A549 (cell line): ENCODE results near the gene NYNRIN. TPM values are rescaled to one million over a fixed set of nuclear protein-coding genes. Genes with fewer than 3 reads are reported as not detected.

ENCODE experiments used
- ATAC-seq, 2 experiments: fragments of 200-7000 bp in 1 of 2; fragments of >200 bp in 1 of 2; cut with Nextera tagmentation in 1 of 2; cut with Tn5 transposase in 1 of 2; 3 replicates each; pipeline versions ENCODE4 v1.8.0 to v1.9.1; 2018 to 2020; ENCODE audit warnings: mild to moderate bottlenecking in 1 of 2, moderate library complexity in 1 of 2
- CTCF ChIA-PET: fragments of 300-600 bp; sonication (Branson Sonifier 250); formaldehyde crosslinking; extraction: SDS; loops from one replicate; lab custom pipeline; 2021; ENCODE audit warnings: antibody characterized with exemption, inconsistent platforms; lab: Yijun Ruan, JAX
- POLR2A ChIA-PET: fragments of 350-600 bp; formaldehyde crosslinking; extraction: SDS; loops from one replicate; lab custom pipeline; 2021; ENCODE audit warnings: antibody characterized with exemption, inconsistent platforms; lab: Yijun Ruan, JAX
- DNase-seq, 2 experiments: peaks; one replicate each; pipeline versions ENCODE4 v3.0.0 to v3.0.0-alpha.2; 2011 to 2016; ENCODE audit warnings: low read depth in 1 of 2, low spot score in 1 of 2
- FAIRE-seq: peaks from 2 replicates; lab custom pipeline; 2011; peaks lifted over from hg19 to GRCh38; lab: Jason Lieb, UNC
- H3K27ac ChIP-seq, 2 experiments: fragments of >200 bp; sonication (Bioruptor Twin); formaldehyde crosslinking; 3 replicates each; pipeline ENCODE4 v1.5.1; 2016 to 2017
- H3K4me1 ChIP-seq: fragments of >200 bp; sonication (Bioruptor Twin); formaldehyde crosslinking; 3 replicates; pipeline ENCODE4 v1.6.1; 2016
- H3K4me2 ChIP-seq: fragments of >200 bp; sonication (Bioruptor Twin); formaldehyde crosslinking; 3 replicates; pipeline ENCODE4 v1.6.1; 2016
- H3K4me3 ChIP-seq: fragments of >200 bp; sonication (Bioruptor Twin); formaldehyde crosslinking; 3 replicates; pipeline ENCODE4 v1.5.1; 2016
- H3K9me3 ChIP-seq: fragments of >200 bp; sonication (Bioruptor Twin); formaldehyde crosslinking; 3 replicates; pipeline ENCODE4 v1.6.1; 2016
- CBX2 ChIP-seq: fragments of 200-600 bp; sonication (generic); IDR thresholded peaks from 2 replicates; pipeline ENCODE4 v1.6.1; 2016; ENCODE audit warnings: low read depth, mild to moderate bottlenecking, borderline replicate concordance
- CBX8 ChIP-seq: fragments of 200-600 bp; sonication (generic); IDR thresholded peaks from 2 replicates; pipeline ENCODE4 v1.6.1; 2016
- CHD4 ChIP-seq: fragments of 200-600 bp; sonication (generic); IDR thresholded peaks from 2 replicates; pipeline ENCODE4 v1.6.1; 2016; ENCODE audit warnings: antibody characterized with exemption, mild to moderate bottlenecking, borderline replicate concordance
- EHMT2 ChIP-seq: fragments of 200-600 bp; sonication (generic); IDR thresholded peaks from 2 replicates; pipeline ENCODE4 v1.6.1; 2016; ENCODE audit warnings: antibody characterized with exemption, low read depth, mild to moderate bottlenecking, moderate library complexity
- EP300 ChIP-seq, 2 experiments: fragments of >200 bp; sonication (Bioruptor Twin); formaldehyde crosslinking; IDR thresholded peaks; 2 replicates in 1 of 2; 3 replicates in 1 of 2; pipeline ENCODE4 v1.6.1; 2016 to 2017
- FOXS1 ChIP-seq: fragments of 250-450 bp; sonication (Bioruptor Pico); IDR thresholded peaks from 2 replicates; pipeline ENCODE4 v1.5.0; 2020; ENCODE audit warnings: mild to moderate bottlenecking, moderate library complexity
- HEYL ChIP-seq: fragments of 250-450 bp; sonication (Bioruptor Pico); IDR thresholded peaks from 2 replicates; pipeline ENCODE4 v1.8.0; 2021; ENCODE audit warnings: mild to moderate bottlenecking, moderate library complexity
- HOXB13 ChIP-seq: fragments of 250-450 bp; sonication (Bioruptor Pico); IDR thresholded peaks from 2 replicates; pipeline ENCODE4 v1.5.0; 2020; ENCODE audit warnings: low read depth, mild to moderate bottlenecking, moderate library complexity
- JUN ChIP-seq, 2 experiments: fragments of >200 bp; sonication (Bioruptor Twin); formaldehyde crosslinking; IDR thresholded peaks; 2 replicates in 1 of 2; 3 replicates in 1 of 2; pipeline ENCODE4 v1.6.1; 2016 to 2017
- JUNB ChIP-seq: fragments of >200 bp; sonication (Bioruptor Twin); formaldehyde crosslinking; IDR thresholded peaks from 2 replicates; pipeline ENCODE4 v1.6.1; 2016
- MAFK ChIP-seq: fragments of 450-650 bp; IDR thresholded peaks from 2 replicates; pipeline ENCODE4 v1.6.1; 2014; ENCODE audit not compliant: partially characterized antibody
- MAZ ChIP-seq: fragments of 150-350 bp; IDR thresholded peaks from 2 replicates; pipeline ENCODE4 v1.6.1; 2014; ENCODE audit warnings: antibody characterized with exemption, low read depth, low read length, borderline replicate concordance
- MYC ChIP-seq: IDR thresholded peaks from 2 replicates; pipeline ENCODE4 v1.6.1; 2012; ENCODE audit warnings: mild to moderate bottlenecking, inconsistent platforms, low read length, improper control_type of control experiment, borderline replicate concordance
- NR3C1 ChIP-seq: fragments of >200 bp; sonication (Bioruptor Twin); formaldehyde crosslinking; IDR thresholded peaks from 3 replicates; pipeline ENCODE4 v1.6.1; 2017
- PHF8 ChIP-seq: fragments of 200-600 bp; sonication (generic); IDR thresholded peaks from 2 replicates; pipeline ENCODE4 v1.6.1; 2016; ENCODE audit warnings: low read depth, mild to moderate bottlenecking, antibody characterized with exemption, moderate library complexity, borderline replicate concordance
- RAD21 ChIP-seq, 2 experiments: fragments of >200 bp in 1 of 2; sonication (Bioruptor Twin) in 1 of 2; formaldehyde crosslinking in 1 of 2; IDR thresholded peaks in 1 of 2; conservative IDR thresholded peaks in 1 of 2; 2 replicates in 1 of 2; 3 replicates in 1 of 2; pipeline ENCODE4 v1.6.1; 2012 to 2018; ENCODE audit warnings: inconsistent platforms in 1 of 2
- RFX5 ChIP-seq: fragments of 450-650 bp; IDR thresholded peaks from 2 replicates; pipeline ENCODE4 v1.7.1; 2014; ENCODE audit warnings: antibody characterized with exemption, mild to moderate bottlenecking, moderate library complexity
- SMC3 ChIP-seq: fragments of >200 bp; sonication (Bioruptor Twin); formaldehyde crosslinking; IDR thresholded peaks from 3 replicates; pipeline ENCODE4 v1.6.1; 2018; ENCODE audit warnings: inconsistent platforms
- ZC3H11A ChIP-seq: fragments of 450-650 bp; IDR thresholded peaks from 2 replicates; pipeline ENCODE4 v1.6.1; 2014; ENCODE audit warnings: antibody characterized with exemption, mild to moderate bottlenecking
- ZFP36 ChIP-seq: fragments of 450-650 bp; IDR thresholded peaks from 2 replicates; pipeline ENCODE4 v1.6.1; 2014; ENCODE audit warnings: borderline replicate concordance; ENCODE audit not compliant: partially characterized antibody
- ZSCAN20 ChIP-seq: fragments of 250-450 bp; sonication (Bioruptor Pico); IDR thresholded peaks from 2 replicates; pipeline ENCODE4 v1.8.0; 2022; ENCODE audit warnings: mild to moderate bottlenecking, moderate library complexity
- WGBS: methylation state at CpG from one replicate; pipeline ENCODE4 v1.1.6; 2017; ENCODE audit errors: missing lambda C conversion rate; 5-methylcytosine and 5-hydroxymethylcytosine counted together
- polyA plus RNA-seq, 4 experiments: library from polyadenylated mRNA; depleted of rRNA in 3 of 4; stranded (reverse); fragments of >200 nt; fragmentation: RNase III in 1 of 4; extraction: RNeasy Plus Mini Kit Qiagen cat#74134 plus additional on column Dnase treatment in 1 of 4; gene quantifications; 2 replicates in 3 of 4; 3 replicates in 1 of 4; pipeline ENCODE4 v1.2.3, GENCODE V29; 2011 to 2017
- TF ChIP-seq, protein P1 (sequence below): fragments of 200-600 bp; sonication (generic); IDR thresholded peaks from 2 replicates; pipeline ENCODE4 v1.6.1; 2016; ENCODE audit warnings: antibody characterized with exemption, mild to moderate bottlenecking, moderate library complexity
- TF ChIP-seq, protein P2 (sequence below): fragments of 250-450 bp; sonication (Bioruptor Pico); IDR thresholded peaks from 2 replicates; pipeline ENCODE4 v1.5.0; 2020; ENCODE audit warnings: low read depth, mild to moderate bottlenecking, moderate library complexity
- TF ChIP-seq, protein P3 (sequence below): fragments of 150-350 bp; IDR thresholded peaks from 2 replicates; pipeline ENCODE4 v1.6.1; 2014; ENCODE audit warnings: low read depth, mild to moderate bottlenecking, low read length
- TF ChIP-seq, protein P4 (sequence below): fragments of 450-650 bp; IDR thresholded peaks from 2 replicates; pipeline ENCODE4 v1.6.1; 2014; ENCODE audit warnings: antibody characterized with exemption

The NYNRIN gene
- polyA plus RNA-seq, 2 of the 4 experiments (the other 2 are of a cell fraction) = 0.19 to 0.44 TPM

DNA sequence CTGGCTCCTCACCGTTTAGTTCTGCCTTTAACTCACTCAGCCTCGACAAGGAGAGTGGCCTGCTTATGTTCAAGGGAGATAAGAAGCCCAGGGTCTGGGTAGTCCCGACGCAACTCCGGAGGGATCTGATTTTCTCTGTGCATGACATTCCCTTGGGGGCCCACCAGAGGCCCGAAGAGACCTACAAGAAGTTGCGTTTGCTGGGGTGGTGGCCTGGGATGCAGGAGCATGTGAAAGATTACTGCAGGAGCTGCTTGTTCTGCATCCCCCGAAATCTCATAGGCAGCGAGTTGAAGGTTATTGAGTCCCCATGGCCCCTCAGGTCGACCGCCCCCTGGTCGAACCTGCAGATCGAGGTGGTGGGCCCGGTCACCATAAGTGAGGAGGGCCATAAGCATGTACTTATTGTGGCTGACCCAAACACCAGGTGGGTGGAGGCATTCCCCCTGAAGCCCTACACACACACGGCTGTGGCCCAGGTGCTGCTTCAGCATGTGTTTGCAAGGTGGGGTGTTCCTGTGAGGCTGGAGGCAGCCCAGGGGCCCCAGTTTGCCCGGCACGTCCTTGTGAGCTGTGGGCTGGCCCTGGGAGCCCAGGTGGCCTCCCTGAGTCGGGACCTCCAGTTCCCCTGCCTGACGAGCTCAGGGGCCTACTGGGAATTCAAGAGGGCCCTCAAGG, 17.6 kb downstream of the NYNRIN start (continued):
- TF ChIP-seq, protein P1, sequence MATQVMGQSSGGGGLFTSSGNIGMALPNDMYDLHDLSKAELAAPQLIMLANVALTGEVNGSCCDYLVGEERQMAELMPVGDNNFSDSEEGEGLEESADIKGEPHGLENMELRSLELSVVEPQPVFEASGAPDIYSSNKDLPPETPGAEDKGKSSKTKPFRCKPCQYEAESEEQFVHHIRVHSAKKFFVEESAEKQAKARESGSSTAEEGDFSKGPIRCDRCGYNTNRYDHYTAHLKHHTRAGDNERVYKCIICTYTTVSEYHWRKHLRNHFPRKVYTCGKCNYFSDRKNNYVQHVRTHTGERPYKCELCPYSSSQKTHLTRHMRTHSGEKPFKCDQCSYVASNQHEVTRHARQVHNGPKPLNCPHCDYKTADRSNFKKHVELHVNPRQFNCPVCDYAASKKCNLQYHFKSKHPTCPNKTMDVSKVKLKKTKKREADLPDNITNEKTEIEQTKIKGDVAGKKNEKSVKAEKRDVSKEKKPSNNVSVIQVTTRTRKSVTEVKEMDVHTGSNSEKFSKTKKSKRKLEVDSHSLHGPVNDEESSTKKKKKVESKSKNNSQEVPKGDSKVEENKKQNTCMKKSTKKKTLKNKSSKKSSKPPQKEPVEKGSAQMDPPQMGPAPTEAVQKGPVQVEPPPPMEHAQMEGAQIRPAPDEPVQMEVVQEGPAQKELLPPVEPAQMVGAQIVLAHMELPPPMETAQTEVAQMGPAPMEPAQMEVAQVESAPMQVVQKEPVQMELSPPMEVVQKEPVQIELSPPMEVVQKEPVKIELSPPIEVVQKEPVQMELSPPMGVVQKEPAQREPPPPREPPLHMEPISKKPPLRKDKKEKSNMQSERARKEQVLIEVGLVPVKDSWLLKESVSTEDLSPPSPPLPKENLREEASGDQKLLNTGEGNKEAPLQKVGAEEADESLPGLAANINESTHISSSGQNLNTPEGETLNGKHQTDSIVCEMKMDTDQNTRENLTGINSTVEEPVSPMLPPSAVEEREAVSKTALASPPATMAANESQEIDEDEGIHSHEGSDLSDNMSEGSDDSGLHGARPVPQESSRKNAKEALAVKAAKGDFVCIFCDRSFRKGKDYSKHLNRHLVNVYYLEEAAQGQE = no peak
- TF ChIP-seq EP300 (IDR thresholded peaks at IDR 0.05) (no peak), NR3C1 (no peak), CBX8 (no peak), RAD21 (conservative IDR thresholded peaks at IDR 0.05 in 1 of 2, IDR thresholded peaks at IDR 0.05 in 1 of 2) (no peak), MYC (no peak), HOXB13 (no peak), PHF8 (no peak)
- TF ChIP-seq, all 56 proteins: peak for 0

DNA sequence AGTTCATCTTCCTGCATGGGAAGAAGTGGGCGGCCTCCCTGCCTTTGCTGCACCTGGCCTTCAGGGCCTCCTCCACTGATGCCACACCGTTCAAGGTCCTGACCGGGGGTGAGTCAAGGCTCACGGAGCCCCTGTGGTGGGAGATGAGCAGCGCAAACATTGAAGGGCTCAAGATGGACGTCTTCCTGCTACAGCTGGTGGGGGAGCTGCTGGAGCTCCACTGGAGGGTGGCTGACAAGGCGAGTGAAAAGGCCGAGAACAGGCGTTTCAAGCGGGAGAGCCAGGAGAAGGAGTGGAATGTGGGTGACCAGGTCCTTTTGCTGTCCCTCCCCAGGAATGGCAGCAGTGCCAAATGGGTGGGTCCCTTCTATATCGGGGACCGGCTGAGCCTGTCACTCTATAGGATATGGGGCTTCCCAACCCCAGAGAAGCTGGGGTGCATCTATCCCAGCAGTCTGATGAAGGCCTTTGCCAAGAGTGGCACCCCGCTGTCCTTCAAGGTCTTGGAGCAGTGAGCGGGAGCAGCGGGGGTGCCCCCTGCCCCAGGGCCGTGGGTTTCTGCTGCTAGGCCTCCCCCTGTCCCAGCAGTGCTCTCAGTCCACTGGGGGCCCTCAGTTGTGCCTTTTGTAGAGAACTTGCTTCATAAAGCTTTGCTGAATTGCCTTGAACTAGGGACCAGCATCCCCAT, 18.3 kb downstream of the NYNRIN start:
- DNase-seq = no peak
- no peak for ATAC-seq
- no peak overlapping the region for H3K4me2 ChIP-seq
- POLR2A ChIA-PET = no interaction called here
- H3K4me1 ChIP-seq = no peaks in the 10 kb centered on the region
- no peak for FAIRE-seq
- TF ChIP-seq ZFP36 (no peak), ZC3H11A (no peak), JUN (IDR thresholded peaks at IDR 0.05) (no peak), JUNB (no peak), MYC (no peak), CHD4 (no peak), FOXS1 (CRISPR knock-in tag) (no peak), MAFK (no peak), HEYL (no peak), MAZ (no peak), EHMT2 (no peak), ZSCAN20 (CRISPR knock-in tag) (no peak), SMC3 (no peak), RFX5 (no peak), CBX2 (no peak)
- TF ChIP-seq, protein P2, sequence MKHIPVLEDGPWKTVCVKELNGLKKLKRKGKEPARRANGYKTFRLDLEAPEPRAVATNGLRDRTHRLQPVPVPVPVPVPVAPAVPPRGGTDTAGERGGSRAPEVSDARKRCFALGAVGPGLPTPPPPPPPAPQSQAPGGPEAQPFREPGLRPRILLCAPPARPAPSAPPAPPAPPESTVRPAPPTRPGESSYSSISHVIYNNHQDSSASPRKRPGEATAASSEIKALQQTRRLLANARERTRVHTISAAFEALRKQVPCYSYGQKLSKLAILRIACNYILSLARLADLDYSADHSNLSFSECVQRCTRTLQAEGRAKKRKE (CRISPR knock-in tag) = no peak
- TF ChIP-seq, protein P3, sequence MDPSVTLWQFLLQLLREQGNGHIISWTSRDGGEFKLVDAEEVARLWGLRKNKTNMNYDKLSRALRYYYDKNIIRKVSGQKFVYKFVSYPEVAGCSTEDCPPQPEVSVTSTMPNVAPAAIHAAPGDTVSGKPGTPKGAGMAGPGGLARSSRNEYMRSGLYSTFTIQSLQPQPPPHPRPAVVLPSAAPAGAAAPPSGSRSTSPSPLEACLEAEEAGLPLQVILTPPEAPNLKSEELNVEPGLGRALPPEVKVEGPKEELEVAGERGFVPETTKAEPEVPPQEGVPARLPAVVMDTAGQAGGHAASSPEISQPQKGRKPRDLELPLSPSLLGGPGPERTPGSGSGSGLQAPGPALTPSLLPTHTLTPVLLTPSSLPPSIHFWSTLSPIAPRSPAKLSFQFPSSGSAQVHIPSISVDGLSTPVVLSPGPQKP = no peak
- TF ChIP-seq, protein P4, sequence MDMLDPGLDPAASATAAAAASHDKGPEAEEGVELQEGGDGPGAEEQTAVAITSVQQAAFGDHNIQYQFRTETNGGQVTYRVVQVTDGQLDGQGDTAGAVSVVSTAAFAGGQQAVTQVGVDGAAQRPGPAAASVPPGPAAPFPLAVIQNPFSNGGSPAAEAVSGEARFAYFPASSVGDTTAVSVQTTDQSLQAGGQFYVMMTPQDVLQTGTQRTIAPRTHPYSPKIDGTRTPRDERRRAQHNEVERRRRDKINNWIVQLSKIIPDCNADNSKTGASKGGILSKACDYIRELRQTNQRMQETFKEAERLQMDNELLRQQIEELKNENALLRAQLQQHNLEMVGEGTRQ = no peak
- TF ChIP-seq, all 56 proteins: peak for 0
- Histone ChIP-seq H3K4me3 (no peak overlapping the region), H3K9me3 (no peaks in the 10 kb centered on the region), H3K27ac (no peak overlapping the region)
- WGBS = 86% methylated on average over 14 of the region's 16 CpGs
- CTCF ChIA-PET = interaction anchor here (0.9 to 16.5 kb wide), 4 partner anchors 12 to 1297 kb away, joined by 3 to 254 read pairs (median 118); partner anchors contain the start of genes ADCY4, CBLN3, KHNYN and RIPK3
